Measurements from ENCODE around the gene LDLRAD3. TPM values are rescaled to one million over a fixed set of nuclear protein-coding genes. Genes with fewer than 3 reads are reported as not detected.

The LDLRAD3 gene
- total RNA-seq, 1 donor from 2014 or later: 28.5 TPM

GRCh38 chr11:35945137-35945518 is 1.3 kb downstream of the LDLRAD3 start:
- no peak for TF ChIP-seq CTCF (IDR thresholded peaks at IDR 0.05; ENCODE audit: unreplicated experiment)
- Mint-ChIP-seq H3K27me3 (ENCODE audit: unreplicated experiment) (peaks cover 8% of the 10 kb centered on the region), H3K36me3 (ENCODE audit: low read depth, unreplicated experiment) (peaks cover 8% of the 10 kb centered on the region), H3K4me3 (ENCODE audit: unreplicated experiment) (peak overlapping the region; percentile 96), H3K4me1 (ENCODE audit: unreplicated experiment) (peaks cover 48% of the 10 kb centered on the region), H3K9me3 (ENCODE audit: unreplicated experiment) (no peaks in the 10 kb centered on the region), H3K27ac (ENCODE audit: unreplicated experiment) (peak overlapping the region; percentile 21)
- no peak for DNase-seq (ENCODE audit: low spot score)

- Mint-ChIP-seq H3K36me3 (ENCODE audit: low read depth, unreplicated experiment) (peaks cover 8% of the 10 kb centered on the region), H3K27me3 (ENCODE audit: unreplicated experiment) (peaks cover 8% of the 10 kb centered on the region), H3K9me3 (ENCODE audit: unreplicated experiment) (no peaks in the 10 kb centered on the region), H3K27ac (ENCODE audit: unreplicated experiment) (no peak overlapping the region), H3K4me3 (ENCODE audit: unreplicated experiment) (no peak overlapping the region), H3K4me1 (ENCODE audit: unreplicated experiment) (peaks cover 48% of the 10 kb centered on the region)
- TF ChIP-seq CTCF (IDR thresholded peaks at IDR 0.05; ENCODE audit: unreplicated experiment): no peak
- no peak for DNase-seq (ENCODE audit: low spot score)
Measured at GRCh38 chr11:35946766-35947165, 2.9 kb downstream of the LDLRAD3 start.

- H3K27ac Mint-ChIP-seq (ENCODE audit: unreplicated experiment): peak overlapping the region; percentile 26
- no peak overlapping the region for H3K4me3 Mint-ChIP-seq (ENCODE audit: unreplicated experiment)
- H3K4me1 Mint-ChIP-seq (ENCODE audit: unreplicated experiment): peaks cover 48% of the 10 kb centered on the region
- H3K27me3 Mint-ChIP-seq (ENCODE audit: unreplicated experiment): peaks cover 8% of the 10 kb centered on the region
- TF ChIP-seq CTCF (IDR thresholded peaks at IDR 0.05; ENCODE audit: unreplicated experiment): no peak
- DNase-seq (ENCODE audit: low spot score): no peak
- no peaks in the 10 kb centered on the region for H3K9me3 Mint-ChIP-seq (ENCODE audit: unreplicated experiment)
- peaks cover 8% of the 10 kb centered on the region for H3K36me3 Mint-ChIP-seq (ENCODE audit: low read depth, unreplicated experiment)
Measured at GRCh38 chr11:35947437-35947836, 3.6 kb downstream of the LDLRAD3 start.

GRCh38 chr11:35949242-35949641 is 5.4 kb downstream of the LDLRAD3 start:
- peaks cover 4% of the 10 kb centered on the region for H3K36me3 Mint-ChIP-seq (ENCODE audit: low read depth, unreplicated experiment)
- no peak overlapping the region for H3K4me3 Mint-ChIP-seq (ENCODE audit: unreplicated experiment)
- TF ChIP-seq CTCF (IDR thresholded peaks at IDR 0.05; ENCODE audit: unreplicated experiment): no peak
- DNase-seq (ENCODE audit: low spot score): no peak
- H3K9me3 Mint-ChIP-seq (ENCODE audit: unreplicated experiment): no peaks in the 10 kb centered on the region
- no peak overlapping the region for H3K27ac Mint-ChIP-seq (ENCODE audit: unreplicated experiment)
- H3K4me1 Mint-ChIP-seq (ENCODE audit: unreplicated experiment): peaks cover 48% of the 10 kb centered on the region
- peaks cover 6% of the 10 kb centered on the region for H3K27me3 Mint-ChIP-seq (ENCODE audit: unreplicated experiment)

- peaks cover 4% of the 10 kb centered on the region for H3K36me3 Mint-ChIP-seq (ENCODE audit: low read depth, unreplicated experiment)
- DNase-seq (ENCODE audit: low spot score): no peak
- no peak overlapping the region for H3K27ac Mint-ChIP-seq (ENCODE audit: unreplicated experiment)
- H3K4me1 Mint-ChIP-seq (ENCODE audit: unreplicated experiment): peaks cover 48% of the 10 kb centered on the region
- H3K4me3 Mint-ChIP-seq (ENCODE audit: unreplicated experiment): no peak overlapping the region
- no peak for TF ChIP-seq CTCF (IDR thresholded peaks at IDR 0.05; ENCODE audit: unreplicated experiment)
- no peaks in the 10 kb centered on the region for H3K9me3 Mint-ChIP-seq (ENCODE audit: unreplicated experiment)
- peaks cover 5% of the 10 kb centered on the region for H3K27me3 Mint-ChIP-seq (ENCODE audit: unreplicated experiment)
Measured at GRCh38 chr11:35950082-35950481, 6.2 kb downstream of the LDLRAD3 start.
